K562 (cell line): Measurements from ENCODE around the gene DDT. TPM values are rescaled to one million over a fixed set of nuclear protein-coding genes. Genes with fewer than 3 reads are reported as not detected.

Experiments
- ATAC-seq: fragments of 200-7000 bp; cut with Tn5 transposase; 3 replicates; pipeline ENCODE4 v1.9.1; 2020; ENCODE audit warnings: moderate library complexity
- BruUV-seq: library from RNA; stranded (reverse); fragments of 400-500 nt; replicated peaks from 2 replicates; lab custom pipeline; 2021; lab: Mats Ljungman, UMichigan
- CTCF ChIA-PET: fragments of 300-600 bp; formaldehyde crosslinking; extraction: SDS; loops from one replicate; lab custom pipeline; 2021; ENCODE audit warnings: low intra/inter-chr PET ratio; lab: Yijun Ruan, JAX
- POLR2A ChIA-PET: fragments of 300-600, 350-650 bp; sonication (Branson Sonifier 250); formaldehyde crosslinking; extraction: SDS; loops from one replicate; lab custom pipeline; 2021; ENCODE audit warnings: antibody characterized with exemption, inconsistent platforms; lab: Yijun Ruan, JAX
- DNase-seq, 4 experiments: peaks; one replicate each; pipeline versions ENCODE4 v3.0.0 to v3.0.0-alpha.2; 2011 to 2018; ENCODE audit warnings: low spot score in 3 of 4, mixed read lengths in 3 of 4; ENCODE audit errors: extremely low read depth in 1 of 4
- FAIRE-seq: peaks from 2 replicates; lab custom pipeline; 2011; peaks lifted over from hg19 to GRCh38; lab: Jason Lieb, UNC
- H2AFZ ChIP-seq: 2 replicates; pipeline ENCODE4 v1.6.0; 2011; ENCODE audit warnings: low read depth, low read length, control low read depth, inconsistent platforms
- H3K27ac ChIP-seq: fragments of 200-600 bp; 3 replicates; pipeline ENCODE4 v1.8.0; 2011; ENCODE audit warnings: low read depth, mild to moderate bottlenecking, control low read depth, inconsistent platforms, low read length, moderate library complexity, mixed read lengths; ENCODE audit errors: extremely low read depth
- H3K27me3 ChIP-seq, 2 experiments: fragments of 300-600 bp in 1 of 2; 2 replicates in 1 of 2; 3 replicates in 1 of 2; pipeline versions ENCODE4 v1.6.0 to v1.8.0; 2011; ENCODE audit warnings: inconsistent platforms in 2 of 2, low read length in 2 of 2, mild to moderate bottlenecking in 1 of 2, mixed read lengths in 1 of 2, moderate library complexity in 1 of 2; ENCODE audit not compliant: control insufficient read depth in 2 of 2, insufficient read depth in 2 of 2
- H3K36me3 ChIP-seq: fragments of 300-600 bp; 3 replicates; pipeline ENCODE4 v1.8.0; 2011; ENCODE audit warnings: mild to moderate bottlenecking, low read length, inconsistent platforms; ENCODE audit not compliant: control insufficient read depth, insufficient read depth
- H3K4me1 ChIP-seq, 2 experiments: fragments of 200-600 bp in 1 of 2; replicated peaks in 1 of 2; 2 replicates in 1 of 2; 3 replicates in 1 of 2; pipeline versions ENCODE4 v1.5.1 to v1.8.0; 2011; ENCODE audit warnings: inconsistent platforms in 2 of 2, low read length in 2 of 2, mild to moderate bottlenecking in 1 of 2, mixed read lengths in 1 of 2, moderate library complexity in 1 of 2; ENCODE audit not compliant: control insufficient read depth in 2 of 2, insufficient read depth in 2 of 2
- H3K4me2 ChIP-seq: 2 replicates; pipeline ENCODE4 v1.6.1; 2011; ENCODE audit warnings: low read length, control low read depth, inconsistent platforms, mixed read lengths; ENCODE audit not compliant: insufficient read depth
- H3K4me3 ChIP-seq: fragments of 200-600 bp; sonication (generic), shearing (Covaris generic); 2 replicates; pipeline ENCODE4 v1.5.1; 2016; ENCODE audit warnings: control low read depth, inconsistent platforms
- H3K79me2 ChIP-seq: fragments of 200-600 bp; 3 replicates; pipeline ENCODE4 v1.8.0; 2011; ENCODE audit warnings: low read length, inconsistent platforms; ENCODE audit not compliant: control insufficient read depth, insufficient read depth
- H3K9ac ChIP-seq, 2 experiments: 2 replicates each; pipeline versions ENCODE4 v1.6.0 to v1.6.1; 2011; ENCODE audit warnings: low read depth in 2 of 2, low read length in 2 of 2, control low read depth in 1 of 2, inconsistent platforms in 1 of 2, mild to moderate bottlenecking in 1 of 2, mixed read lengths in 1 of 2; ENCODE audit not compliant: insufficient read depth in 1 of 2
- H3K9me1 ChIP-seq: one replicate; pipeline ENCODE4 v1.6.0; 2011; ENCODE audit warnings: inconsistent platforms, mild to moderate bottlenecking, low read length, moderate library complexity; ENCODE audit not compliant: control insufficient read depth, insufficient read depth
- H3K9me3 ChIP-seq: replicated peaks from 2 replicates; pipeline ENCODE4 v1.5.1; 2011; ENCODE audit warnings: low read depth, low read length, inconsistent platforms; ENCODE audit not compliant: control insufficient read depth, insufficient read depth
- H4K20me1 ChIP-seq: replicated peaks from 2 replicates; pipeline ENCODE4 v1.6.1; 2011; ENCODE audit warnings: low read length, inconsistent platforms, mixed read lengths; ENCODE audit not compliant: control insufficient read depth, insufficient read depth
- C11orf30 ChIP-seq: fragments of 450-650 bp; IDR thresholded peaks from 2 replicates; pipeline ENCODE4 v1.6.1; 2016; ENCODE audit warnings: low read depth, mild to moderate bottlenecking
- CCAR2 ChIP-seq: fragments of 200-400 bp; formaldehyde crosslinking; IDR thresholded peaks from 2 replicates; pipeline ENCODE4 v1.6.1; 2017; ENCODE audit warnings: mild to moderate bottlenecking, low read depth, low read length
- HES1 ChIP-seq: fragments of 450-650 bp; IDR thresholded peaks from 2 replicates; pipeline ENCODE4 v1.6.1; 2016; ENCODE audit warnings: low read depth, mild to moderate bottlenecking, moderate library complexity
- MYBL2 ChIP-seq, 2 experiments: fragments of 450-650 bp in 1 of 2; sonication (generic) in 1 of 2; formaldehyde crosslinking in 1 of 2; IDR thresholded peaks; 2 replicates each; pipeline versions ENCODE4 v1.6.1 to v1.8.1; 2017 to 2022; ENCODE audit warnings: borderline replicate concordance in 1 of 2, inconsistent platforms in 1 of 2, low read depth in 1 of 2, mild to moderate bottlenecking in 1 of 2, missing genetic modification reagents in 1 of 2, moderate library complexity in 1 of 2
- NFE2 ChIP-seq: IDR thresholded peaks from 2 replicates; pipeline ENCODE4 v1.6.1; 2014; ENCODE audit warnings: antibody characterized with exemption, low read depth
- XRCC3 ChIP-seq: fragments of 450-650 bp; IDR thresholded peaks from 2 replicates; pipeline ENCODE4 v1.6.1; 2017; ENCODE audit warnings: mild to moderate bottlenecking, moderate library complexity
- ZBTB9 ChIP-seq: fragments of 450-650 bp; formaldehyde crosslinking; IDR thresholded peaks from 2 replicates; pipeline ENCODE4 v1.4.0; 2020; ENCODE audit warnings: mild to moderate bottlenecking, moderate library complexity
- ZNF316 ChIP-seq: fragments of 450-650 bp; IDR thresholded peaks from 2 replicates; pipeline ENCODE4 v1.6.1; 2016
- ZNF75A ChIP-seq: fragments of 450-650 bp; formaldehyde crosslinking; IDR thresholded peaks from 2 replicates; pipeline ENCODE4 v1.4.0; 2020; ENCODE audit warnings: mild to moderate bottlenecking
- WGBS: fragments of 100-300 bp; shearing (Covaris generic); methylation state at CpG from one replicate; pipeline ENCODE4 v1.1.6; 2016; ENCODE audit warnings: low coverage, mixed read lengths; ENCODE audit not compliant: insufficient coverage; ENCODE audit errors: missing lambda C conversion rate; 5-methylcytosine and 5-hydroxymethylcytosine counted together
- in situ Hi-C: fragments of 300-500 bp; cut with MboI; formaldehyde crosslinking; loops from 4 replicates; pipeline ENCODE4 v1.15.0; 2018; ENCODE audit warnings: inconsistent platforms, mixed read lengths
- intact Hi-C: fragments of 100-400 bp; cut with micrococcal nuclease; formaldehyde crosslinking; loops from 2 replicates; pipeline ENCODE4 v1.14.2; 2022
- polyA plus RNA-seq, 8 experiments: library from polyadenylated mRNA; depleted of rRNA in 4 of 8; stranded (reverse) in 5 of 8; unstranded in 3 of 8; fragments of >200 nt; fragmentation: Nextera tagmentation in 2 of 8; fragmentation: Illumina TruSeq in 1 of 8; extraction: Ambion mirVana in 2 of 8; extraction: Trizol in 1 of 8; gene quantifications; 2 replicates each; pipeline versions ENCODE4 v1.2.1 to v1.2.3, GENCODE V29; 2011 to 2014; ENCODE audit warnings: inconsistent platforms in 1 of 8, missing spikeins in 1 of 8
- total RNA-seq, 7 experiments: library from RNA; depleted of rRNA in 6 of 7; stranded (reverse); fragments of >200 nt in 6 of 7; fragmentation: Illumina TruSeq in 2 of 7; extraction: Trizol in 2 of 7; gene quantifications; 2 replicates each; pipeline versions ENCODE4 v1.2.1 to v1.2.3, GENCODE V29; 2011 to 2021; ENCODE audit warnings: low replicate concordance in 1 of 7
- TF ChIP-seq, protein P1 (sequence below): sonication (generic); formaldehyde crosslinking; IDR thresholded peaks from 2 replicates; pipeline ENCODE4 v1.8.0; 2022; ENCODE audit warnings: mild to moderate bottlenecking, missing genetic modification reagents

The DDT gene
- total and polyA plus RNA-seq, 9 of the 15 experiments (the other 6 are each of a cell fraction or from before 2014, with no cell fraction given): 24.0 to 209 (median 63.2) TPM

DNA sequence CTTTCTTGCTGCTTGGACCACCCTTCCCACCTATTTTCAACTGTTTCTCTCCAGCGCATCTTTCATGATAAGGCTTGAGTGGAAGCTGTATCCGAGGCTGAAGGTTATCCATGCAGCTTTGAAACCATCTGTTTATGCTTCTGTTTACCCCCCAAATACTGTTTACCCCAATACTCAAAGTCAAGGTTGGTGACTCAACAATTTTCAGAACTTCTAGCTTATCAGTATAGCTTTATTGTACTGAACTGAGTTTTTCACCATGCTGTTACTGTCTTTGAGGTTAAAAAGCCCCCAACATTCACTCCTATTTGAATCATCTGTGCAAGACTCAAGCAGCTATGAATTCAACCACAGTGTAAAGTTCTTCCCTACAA is 35.8 kb upstream of the DDT start:
- in situ Hi-C loops (no loop called here), intact Hi-C loops (no loop called here)
- Histone ChIP-seq H3K4me2 (no peak overlapping the region; the same call in 1 of the 2 replicates), H3K27ac (no peak overlapping the region; the same call in 2 of the 3 replicates), H3K79me2 (peaks cover 39% of the 10 kb centered on the region), H3K27me3 (no peaks in the 10 kb centered on the region), H3K9me1 (no peaks in the 10 kb centered on the region), H2AFZ (peak overlapping the region; percentile 92), H3K4me1 (peaks cover 18 to 23% of the 10 kb centered on the region in 2 experiments; a peak in 4 of 5 replicates), H3K9me3 (peaks cover 3% of the 10 kb centered on the region; the same call in 1 of the 2 replicates), H3K36me3 (peaks cover 5% of the 10 kb centered on the region; the same call in 1 of the 3 replicates), H4K20me1 (no peaks in the 10 kb centered on the region), H3K4me3 (no peak overlapping the region), H3K9ac (no peak overlapping the region)
- 23% methylated on average over 2 of the region's 2 CpGs for WGBS
- FAIRE-seq (peak; percentile 48), DNase-seq (no peak), ATAC-seq (no peak)
- BruUV-seq: no TSS peak
- CTCF ChIA-PET: no interaction called here
- POLR2A ChIA-PET: no interaction called here
- TF ChIP-seq C11orf30 (0 out of 2 replicates have a peak, but pooled peaks have one; percentile 23), HES1 (no peak), CCAR2 (no peak), ZNF316 (peak; percentile 48; the same call in 1 of the 2 replicates), ZBTB9 (CRISPR knock-in tag) (no peak), NFE2 (peak; percentile 16; the same call in 1 of the 2 replicates), ZNF75A (no peak), MYBL2 (IDR thresholded peaks at IDR 0.05; ENCODE audit: low read depth) (no peak), MYBL2 (CRISPR knock-in tag; IDR thresholded peaks at IDR 0.05; ENCODE audit: borderline replicate concordance) (no peak), XRCC3 (no peak)
- TF ChIP-seq, protein P1, sequence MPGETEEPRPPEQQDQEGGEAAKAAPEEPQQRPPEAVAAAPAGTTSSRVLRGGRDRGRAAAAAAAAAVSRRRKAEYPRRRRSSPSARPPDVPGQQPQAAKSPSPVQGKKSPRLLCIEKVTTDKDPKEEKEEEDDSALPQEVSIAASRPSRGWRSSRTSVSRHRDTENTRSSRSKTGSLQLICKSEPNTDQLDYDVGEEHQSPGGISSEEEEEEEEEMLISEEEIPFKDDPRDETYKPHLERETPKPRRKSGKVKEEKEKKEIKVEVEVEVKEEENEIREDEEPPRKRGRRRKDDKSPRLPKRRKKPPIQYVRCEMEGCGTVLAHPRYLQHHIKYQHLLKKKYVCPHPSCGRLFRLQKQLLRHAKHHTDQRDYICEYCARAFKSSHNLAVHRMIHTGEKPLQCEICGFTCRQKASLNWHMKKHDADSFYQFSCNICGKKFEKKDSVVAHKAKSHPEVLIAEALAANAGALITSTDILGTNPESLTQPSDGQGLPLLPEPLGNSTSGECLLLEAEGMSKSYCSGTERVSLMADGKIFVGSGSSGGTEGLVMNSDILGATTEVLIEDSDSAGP (CRISPR knock-in tag): no peak
